Anterior cingulate cortex (tissue), 58 donors: Measurements from ENCODE around the gene MGLL.

Source experiments
- DNase-seq, 58 donors: peaks; one replicate each; lab custom pipeline; 2025; lab: John Stamatoyannopoulos, UW

Gene MGLL

DNA sequence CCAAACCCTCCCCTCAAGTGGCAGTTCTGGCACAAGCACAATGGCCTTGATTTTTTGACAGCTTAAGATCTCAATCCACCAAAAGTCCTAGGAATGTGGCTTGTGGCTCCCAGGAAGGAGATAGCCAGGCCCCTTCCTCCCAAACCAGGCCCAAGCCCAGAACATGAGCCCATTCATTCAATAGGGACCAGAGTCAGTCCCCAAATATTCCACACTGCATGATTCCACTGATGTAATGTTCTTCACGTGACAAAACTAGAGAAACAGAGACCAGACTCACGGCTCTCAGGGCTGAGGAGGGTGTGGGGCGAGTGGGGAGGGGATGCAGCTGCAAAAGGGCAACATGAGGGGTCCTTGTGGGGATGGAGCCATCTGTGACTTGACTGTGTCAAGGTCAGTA lies 124.0 kb downstream of the MGLL start:
- DNase-seq = no peak

DNA sequence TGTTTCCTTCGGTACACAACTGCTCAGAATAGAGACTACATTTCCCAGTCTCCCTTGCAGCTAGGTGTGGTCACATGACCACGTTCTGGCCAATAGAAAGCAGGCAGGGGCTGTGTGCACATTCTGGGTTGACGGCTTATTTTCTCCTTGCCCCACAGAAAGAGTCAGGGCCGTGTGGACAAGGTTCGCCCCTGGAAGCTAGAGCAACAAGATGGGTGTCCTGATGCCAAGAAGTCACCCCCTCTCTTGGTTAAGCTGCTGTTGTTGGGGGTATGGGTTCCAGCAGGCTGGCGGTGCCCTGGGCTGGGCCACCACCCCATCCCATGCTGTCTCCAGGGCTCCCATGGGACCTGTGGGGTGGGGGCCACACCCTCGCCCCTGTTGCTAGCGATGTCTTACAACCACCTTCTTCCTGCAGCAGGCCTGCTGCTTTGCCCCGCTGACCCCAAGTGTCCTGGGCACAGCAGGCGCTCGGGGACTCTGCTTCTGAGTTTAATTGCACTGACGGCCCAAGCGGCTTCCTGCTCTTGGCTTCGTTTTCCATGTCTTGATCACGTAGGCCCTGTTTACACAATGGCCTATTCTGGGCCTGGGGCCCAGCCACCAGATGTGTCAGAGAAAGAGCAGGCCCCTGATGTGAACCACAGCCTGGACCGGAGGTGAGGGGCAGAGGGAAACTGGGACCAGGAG lies 124.6 kb downstream of the MGLL start:
- peak in 55 of 58 donors; percentile 22 to 84 (median 66) for DNase-seq

DNA sequence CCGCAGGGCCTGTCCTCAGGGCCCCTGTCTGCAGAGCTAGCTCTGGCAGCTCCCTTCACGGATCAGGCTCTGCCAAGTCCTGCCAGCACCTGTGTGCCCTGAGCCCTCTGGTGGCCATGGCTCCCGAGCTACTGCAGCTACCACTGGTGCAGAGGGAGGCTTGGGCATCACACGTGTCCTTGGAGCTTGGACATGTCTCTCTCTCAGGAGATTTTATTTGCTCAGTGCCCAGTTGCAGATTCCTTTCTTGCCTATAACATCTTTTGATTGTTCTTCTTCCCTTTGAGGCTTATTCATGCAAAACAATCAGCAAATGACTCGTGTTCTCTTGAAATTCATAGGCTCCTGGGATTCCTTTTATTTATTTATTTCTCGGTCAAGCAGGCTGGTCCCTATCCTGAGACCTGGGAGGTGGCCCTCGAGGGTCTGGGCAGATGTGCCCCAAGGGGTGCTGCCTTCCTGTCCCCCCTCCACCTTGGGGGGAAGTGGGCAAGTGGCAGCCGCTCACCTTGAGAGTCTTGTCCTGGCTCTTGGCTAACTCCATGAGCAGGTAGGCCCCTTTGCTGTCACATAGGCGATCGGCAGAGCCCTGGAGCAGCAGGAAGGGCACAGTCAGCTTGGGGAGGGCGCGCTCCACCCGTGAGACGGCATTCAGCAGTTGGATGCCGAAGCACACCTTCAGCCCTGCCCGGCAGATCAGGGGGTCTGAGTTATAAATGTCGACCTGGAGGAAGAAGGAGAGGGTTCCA lies 127.7 kb downstream of the MGLL start:
- DNase-seq = peak in 2 of 58 donors; percentile 28 to 31

GRCh38 chr3:127693336-127693843 lies 128.9 kb downstream of the MGLL start:
- DNase-seq = no peak

DNA sequence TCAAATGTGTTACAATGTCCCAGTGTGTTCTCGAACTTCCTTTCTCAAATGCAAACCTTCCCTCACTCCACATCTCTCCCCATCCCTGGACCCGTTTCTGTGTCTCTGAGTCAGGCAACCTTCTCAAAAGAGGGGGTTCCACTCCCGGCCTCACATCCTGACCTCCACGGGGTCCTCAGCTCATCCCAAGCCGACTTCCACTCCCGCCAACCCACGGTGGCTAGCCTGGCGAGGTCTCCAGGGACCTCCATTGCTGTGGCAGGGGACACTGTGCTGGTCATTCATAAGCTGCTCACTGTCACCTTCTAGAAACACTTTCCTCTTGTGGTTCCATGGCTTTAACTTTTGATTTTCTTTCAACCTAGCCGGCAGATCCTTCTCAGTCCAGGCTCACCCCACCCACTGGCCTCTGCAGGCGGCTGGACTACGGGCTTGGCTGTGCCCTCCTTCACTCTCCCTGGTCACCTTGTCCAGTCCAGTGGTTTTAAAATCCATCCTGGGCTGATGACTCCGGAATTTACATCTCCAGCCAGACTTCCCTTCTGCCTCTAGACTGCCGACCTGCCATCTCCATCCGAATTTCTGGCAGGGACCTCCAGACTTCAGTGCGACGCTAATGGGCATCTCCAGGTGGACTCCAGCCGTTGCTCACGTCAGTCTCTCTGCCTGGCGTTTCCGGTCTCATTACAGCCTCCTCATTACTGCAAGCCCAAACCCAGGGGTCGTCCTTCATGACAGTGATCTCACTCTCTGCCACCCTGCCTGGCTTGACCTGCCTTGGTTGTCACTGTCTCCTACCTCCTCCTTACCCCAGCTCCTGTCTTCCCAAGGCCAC lies 129.6 kb downstream of the MGLL start:
- no peak for DNase-seq

GRCh38 chr3:127691974-127692373 lies 130.3 kb downstream of the MGLL start:
- DNase-seq = no peak

GRCh38 chr3:127691489-127691888 lies 130.8 kb downstream of the MGLL start:
- DNase-seq = no peak

GRCh38 chr3:127690823-127691452 lies 131.4 kb downstream of the MGLL start:
- no peak for DNase-seq

DNA sequence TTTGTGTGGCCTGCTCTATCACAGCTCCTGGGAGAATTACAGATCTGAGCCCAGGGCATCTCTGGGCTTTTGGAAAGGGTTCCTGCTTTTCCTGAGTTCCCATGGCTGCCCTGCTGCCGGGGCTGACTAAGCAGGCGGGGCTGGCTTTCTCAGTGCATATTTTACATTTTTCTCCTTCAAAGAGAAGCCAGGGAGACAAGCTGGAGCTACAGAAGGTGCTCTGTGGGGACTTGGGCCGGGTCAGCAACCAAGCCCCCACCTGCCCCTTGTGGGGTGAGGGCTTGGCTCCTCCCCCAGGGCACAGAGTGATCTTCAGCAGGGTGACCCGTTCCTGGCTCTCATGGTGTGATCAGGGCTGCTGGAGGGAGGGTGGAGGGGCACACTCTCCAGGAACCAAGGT lies 132.2 kb downstream of the MGLL start:
- no peak for DNase-seq

DNA sequence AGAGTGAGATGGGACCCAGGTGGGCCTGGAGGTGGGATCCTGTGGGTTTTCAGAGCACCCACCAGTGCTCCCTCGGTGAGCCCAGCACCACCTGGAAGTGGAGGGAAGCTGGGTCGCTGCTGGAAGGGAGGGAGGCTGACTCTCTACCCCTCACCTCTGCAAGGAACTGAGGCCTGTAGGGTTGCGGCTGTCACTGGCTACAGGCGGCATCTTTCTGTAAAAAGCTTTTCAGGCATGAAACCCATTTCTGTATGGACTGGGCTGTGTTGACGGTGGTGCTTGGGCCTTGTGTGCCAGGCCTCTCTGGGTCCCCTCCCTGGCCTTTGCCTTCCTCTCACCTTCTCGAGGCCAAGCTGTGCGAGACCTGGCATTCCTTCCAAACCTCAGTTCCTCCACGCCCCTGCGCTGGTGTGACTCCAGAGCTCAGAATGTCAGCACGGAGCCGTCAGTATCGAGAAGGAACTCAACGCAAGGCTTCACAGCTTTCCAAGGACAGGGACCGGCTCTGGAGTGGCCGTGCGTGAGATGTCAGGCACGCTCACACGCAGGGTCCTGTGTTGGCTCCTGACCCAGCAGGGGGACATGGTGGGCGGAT lies 133.0 kb downstream of the MGLL start:
- no peak for DNase-seq

- peak in 36 of 58 donors; percentile 18 to 81 (median 50) for DNase-seq
Measured at GRCh38 chr3:127688416-127689265, 133.7 kb downstream of the MGLL start.

- DNase-seq = no peak
Measured at GRCh38 chr3:127688022-127688415, 134.3 kb downstream of the MGLL start.

DNA sequence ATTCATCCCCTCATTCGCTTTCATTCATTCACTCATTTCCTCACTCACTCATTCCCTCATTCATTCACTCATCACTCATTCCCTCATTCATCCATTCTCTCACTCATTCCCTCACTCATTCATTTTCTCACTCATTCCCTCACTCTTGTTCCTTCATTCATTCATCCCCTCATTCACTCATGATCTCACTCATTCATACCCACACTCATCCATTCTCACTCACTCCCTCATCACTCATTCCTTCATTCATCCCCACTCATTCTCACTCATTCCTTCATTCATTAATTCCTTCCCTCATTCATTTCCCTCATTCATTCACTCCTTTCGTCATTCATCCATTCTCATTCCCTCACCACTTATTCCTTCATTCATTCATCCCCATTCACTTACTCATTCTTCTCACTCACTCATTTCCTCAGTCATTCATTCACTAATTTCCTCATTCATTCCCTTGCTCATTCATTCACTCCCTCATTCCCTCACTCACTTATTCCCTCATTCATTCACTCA lies 135.0 kb downstream of the MGLL start:
- no peak for DNase-seq

- DNase-seq = no peak
Measured at GRCh38 chr3:127686512-127686894, 135.8 kb downstream of the MGLL start.

- DNase-seq = no peak
Measured at GRCh38 chr3:127685708-127686511, 136.4 kb downstream of the MGLL start.

GRCh38 chr3:127684871-127685707 lies 137.2 kb downstream of the MGLL start:
- DNase-seq = no peak

- DNase-seq = no peak
Measured at GRCh38 chr3:127682561-127682960, 139.8 kb downstream of the MGLL start.
